ENCODE measurements around the gene PAK3. TPM values are rescaled to one million over a fixed set of nuclear protein-coding genes. Genes with fewer than 3 reads are reported as not detected.
A peak's percentile ranks its signal among the peaks of the same experiment; 100 is the strongest.

PAK3 gene
- total RNA-seq, 1 donor, result 2.2 TPM

DNA sequence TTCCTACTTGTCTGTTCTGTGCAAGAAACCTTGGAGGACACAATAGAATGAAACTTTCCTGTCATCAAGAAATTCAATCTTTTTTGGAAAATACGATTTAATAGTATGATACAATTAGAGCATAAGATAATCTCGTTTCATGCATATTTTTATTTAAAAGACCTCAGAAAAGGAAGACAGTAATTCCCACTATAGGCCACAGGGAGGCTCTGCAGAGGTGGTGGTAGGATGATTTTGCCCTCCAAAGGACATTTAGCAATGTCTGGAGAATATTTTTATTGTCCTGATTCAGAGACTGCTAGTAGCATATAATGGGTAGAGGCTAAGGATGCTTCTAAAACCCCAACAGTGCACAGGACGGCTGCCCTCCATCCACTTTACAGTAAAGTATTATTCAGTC, 68.7 kb downstream of the PAK3 start:
- peak; percentile 18 for DNase-seq (ENCODE audit: low read depth)
- TF ChIP-seq, protein P1, sequence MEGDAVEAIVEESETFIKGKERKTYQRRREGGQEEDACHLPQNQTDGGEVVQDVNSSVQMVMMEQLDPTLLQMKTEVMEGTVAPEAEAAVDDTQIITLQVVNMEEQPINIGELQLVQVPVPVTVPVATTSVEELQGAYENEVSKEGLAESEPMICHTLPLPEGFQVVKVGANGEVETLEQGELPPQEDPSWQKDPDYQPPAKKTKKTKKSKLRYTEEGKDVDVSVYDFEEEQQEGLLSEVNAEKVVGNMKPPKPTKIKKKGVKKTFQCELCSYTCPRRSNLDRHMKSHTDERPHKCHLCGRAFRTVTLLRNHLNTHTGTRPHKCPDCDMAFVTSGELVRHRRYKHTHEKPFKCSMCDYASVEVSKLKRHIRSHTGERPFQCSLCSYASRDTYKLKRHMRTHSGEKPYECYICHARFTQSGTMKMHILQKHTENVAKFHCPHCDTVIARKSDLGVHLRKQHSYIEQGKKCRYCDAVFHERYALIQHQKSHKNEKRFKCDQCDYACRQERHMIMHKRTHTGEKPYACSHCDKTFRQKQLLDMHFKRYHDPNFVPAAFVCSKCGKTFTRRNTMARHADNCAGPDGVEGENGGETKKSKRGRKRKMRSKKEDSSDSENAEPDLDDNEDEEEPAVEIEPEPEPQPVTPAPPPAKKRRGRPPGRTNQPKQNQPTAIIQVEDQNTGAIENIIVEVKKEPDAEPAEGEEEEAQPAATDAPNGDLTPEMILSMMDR (IDR thresholded peaks at IDR 0.05; ENCODE audit: insufficient read depth, low read depth, low read length), result peak; percentile 47
- H3K4me3 ChIP-seq (ENCODE audit: low read depth, low read length), result no peak overlapping the region

DNA sequence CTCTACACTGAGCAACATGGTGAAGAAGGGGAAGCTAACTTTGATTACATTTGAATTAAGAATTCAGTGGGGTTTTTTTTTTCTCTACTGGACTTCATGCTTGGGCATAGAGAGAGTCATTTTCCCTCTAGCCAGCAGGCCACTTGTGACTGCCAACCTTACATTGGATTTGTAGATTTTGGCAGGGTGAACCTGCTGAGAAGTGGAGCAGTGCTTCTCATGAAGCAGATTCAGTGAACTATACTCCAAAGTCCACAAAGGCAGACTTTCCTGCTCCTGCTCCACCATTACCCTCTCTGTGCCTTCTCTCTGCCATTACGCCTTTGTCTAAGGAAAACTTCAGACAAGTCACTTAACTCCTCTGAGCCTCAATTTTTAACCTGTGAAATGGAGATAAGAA, 69.9 kb downstream of the PAK3 start:
- TF ChIP-seq, protein P1 (IDR thresholded peaks at IDR 0.05; ENCODE audit: insufficient read depth, low read depth, low read length), result no peak
- no peak for DNase-seq (ENCODE audit: low read depth)
- H3K4me3 ChIP-seq (ENCODE audit: low read depth, low read length), result no peak overlapping the region

DNA sequence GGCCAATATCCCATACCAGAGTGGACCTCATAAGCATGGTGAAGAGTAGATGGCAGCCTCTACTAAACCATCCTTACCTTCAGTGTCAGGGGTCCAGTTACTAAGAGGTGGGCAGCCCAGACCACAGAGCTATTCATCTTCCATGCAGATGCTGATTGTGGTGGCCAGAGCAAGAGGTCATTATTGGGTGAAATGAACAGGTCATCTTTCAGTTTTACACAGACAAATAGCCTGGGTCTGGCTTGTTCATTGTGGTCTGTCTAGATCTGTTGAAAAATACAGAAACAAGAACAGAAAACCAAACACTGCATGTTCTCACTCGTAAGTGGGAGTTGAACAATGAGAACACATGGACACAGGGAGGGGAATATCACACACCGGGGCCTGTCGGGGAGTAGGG, 71.3 kb downstream of the PAK3 start:
- TF ChIP-seq, protein P1 (IDR thresholded peaks at IDR 0.05; ENCODE audit: insufficient read depth, low read depth, low read length), result no peak
- no peak overlapping the region for H3K4me3 ChIP-seq (ENCODE audit: low read depth, low read length)
- DNase-seq (ENCODE audit: low read depth), result no peak

DNA sequence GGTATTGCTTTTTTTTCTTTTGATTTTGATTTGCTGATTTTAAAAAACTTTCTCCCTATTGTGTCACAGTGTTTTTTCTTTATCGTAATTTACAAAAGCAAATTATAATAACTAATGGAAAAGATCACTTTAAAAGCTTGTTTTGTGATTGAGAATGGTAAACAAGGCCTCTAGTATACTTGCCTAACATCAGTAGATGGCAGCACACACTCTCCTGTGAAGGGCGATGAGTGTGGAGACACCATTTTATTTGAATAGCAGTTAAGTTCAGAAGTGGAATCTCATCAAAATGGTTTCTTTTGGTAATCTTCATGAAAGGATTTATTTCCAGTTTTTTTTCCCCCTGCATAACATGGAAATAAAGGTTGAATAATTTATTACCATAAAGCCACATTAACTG, 72.3 kb downstream of the PAK3 start:
- DNase-seq (ENCODE audit: low read depth), result peak; percentile 20
- no peak overlapping the region for H3K4me3 ChIP-seq (ENCODE audit: low read depth, low read length)
- TF ChIP-seq, protein P1 (IDR thresholded peaks at IDR 0.05; ENCODE audit: insufficient read depth, low read depth, low read length), result peak; percentile 27

DNA sequence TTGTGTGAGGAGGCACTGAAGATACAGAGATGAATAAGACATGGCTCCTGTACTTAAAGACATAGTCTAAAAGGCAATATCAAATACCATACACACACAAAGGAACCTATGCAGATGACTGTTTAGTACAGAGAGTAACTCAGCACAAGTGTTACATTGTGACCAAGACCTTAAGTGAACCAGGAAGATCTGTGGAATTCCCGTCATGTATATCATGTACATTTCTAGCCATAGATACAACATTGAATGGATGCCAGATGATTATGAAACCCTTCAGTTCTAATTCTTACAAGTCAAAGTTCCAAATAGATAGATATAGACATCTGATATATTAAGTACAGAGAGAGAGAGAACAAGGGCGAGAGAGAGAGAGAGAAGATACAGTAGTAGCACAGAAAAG, 73.2 kb downstream of the PAK3 start:
- TF ChIP-seq, protein P1 (IDR thresholded peaks at IDR 0.05; ENCODE audit: insufficient read depth, low read depth, low read length), result no peak
- no peak for DNase-seq (ENCODE audit: low read depth)
- H3K4me3 ChIP-seq (ENCODE audit: low read depth, low read length), result no peak overlapping the region

DNA sequence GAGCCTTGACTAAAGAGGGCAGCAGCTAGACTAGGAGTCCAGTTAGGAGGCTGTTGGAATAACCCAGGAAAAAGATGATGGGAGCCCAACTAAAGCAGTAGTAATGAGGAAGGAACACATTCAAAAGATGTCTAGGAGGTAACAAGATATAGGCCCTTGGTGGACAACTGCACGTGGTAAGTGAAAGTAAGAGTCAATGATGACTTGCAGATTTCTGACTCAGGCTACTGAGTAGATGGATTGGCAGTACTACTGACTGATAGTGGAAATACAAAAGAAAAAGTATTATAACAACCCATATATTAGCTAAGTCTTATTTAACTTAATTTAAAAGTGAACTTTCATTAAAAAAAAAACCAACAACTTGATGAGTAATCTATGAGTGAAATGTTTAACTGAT, 74.0 kb downstream of the PAK3 start:
- no peak overlapping the region for H3K4me3 ChIP-seq (ENCODE audit: low read depth, low read length)
- TF ChIP-seq, protein P1 (IDR thresholded peaks at IDR 0.05; ENCODE audit: insufficient read depth, low read depth, low read length), result no peak
- DNase-seq (ENCODE audit: low read depth), result no peak

DNA sequence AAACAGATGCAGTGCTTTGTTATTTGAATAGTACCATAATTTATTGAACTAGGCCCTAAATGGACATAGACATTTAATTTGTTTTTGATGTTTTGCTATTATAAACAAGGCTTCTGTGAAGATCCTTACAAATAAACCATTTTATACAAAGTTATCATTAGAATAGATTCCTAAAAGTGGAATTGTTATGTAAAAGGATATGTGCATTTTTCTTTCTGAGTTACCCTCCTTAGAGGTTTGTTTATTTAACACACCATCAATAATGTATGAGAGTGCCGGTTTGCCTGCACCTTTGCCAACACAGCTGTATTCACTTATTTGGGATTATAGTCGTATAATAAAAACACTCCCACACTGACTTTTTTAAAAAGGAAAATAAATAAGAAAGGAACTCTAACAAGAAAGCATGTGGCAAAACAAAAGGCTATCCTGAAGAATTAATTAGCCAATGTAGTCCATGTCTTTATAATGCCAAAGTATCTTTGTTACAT, 84.8 kb downstream of the PAK3 start:
- DNase-seq (ENCODE audit: low read depth), result no peak
- no peak overlapping the region for H3K4me3 ChIP-seq (ENCODE audit: low read depth, low read length)
- TF ChIP-seq, protein P1 (IDR thresholded peaks at IDR 0.05; ENCODE audit: insufficient read depth, low read depth, low read length), result no peak
